Memory B cell (primary cell): ENCODE measurements around the gene DDC.
"Not testable (repeated sequence)": the region's sequence is repeated elsewhere in the genome, so short reads cannot be mapped to it uniquely, and the experiment has no call there.

Experiments
- ATAC-seq: fragments of 150-1000 bp; cut with Tn5 transposase; 2 replicates; pipeline ENCODE4 v1.10.0; 2021; ENCODE audit warnings: low read depth, mild to moderate bottlenecking, moderate library complexity
- DNase-seq, 2 donors: peaks; one replicate each; pipeline ENCODE4 v3.0.0; 2022; ENCODE audit warnings: low spot score in 2 of 2
- H3K27ac Mint-ChIP-seq: one replicate; pipeline ENCODE4 v1.8.0; 2022; ENCODE audit warnings: mild to moderate bottlenecking, moderate library complexity, mixed read lengths
- H3K27me3 Mint-ChIP-seq: one replicate; pipeline ENCODE4 v1.8.0; 2022; ENCODE audit warnings: mixed read lengths
- H3K36me3 Mint-ChIP-seq: one replicate; pipeline ENCODE4 v1.8.0; 2022; ENCODE audit warnings: mild to moderate bottlenecking, mixed read lengths
- H3K4me1 Mint-ChIP-seq: one replicate; pipeline ENCODE4 v1.8.0; 2022; ENCODE audit warnings: mixed read lengths
- H3K4me3 Mint-ChIP-seq: one replicate; pipeline ENCODE4 v1.8.0; 2022; ENCODE audit warnings: mild to moderate bottlenecking, moderate library complexity, mixed read lengths
- H3K9me3 Mint-ChIP-seq: one replicate; pipeline ENCODE4 v1.8.0; 2022; ENCODE audit warnings: mixed read lengths

DDC gene

GRCh38 chr7:50594734-50595485, 29.7 kb upstream of the DDC start:
- Mint-ChIP-seq H3K27me3 (peaks cover 16% of the 10 kb centered on the region), H3K36me3 (no peaks in the 10 kb centered on the region), H3K9me3 (no peaks in the 10 kb centered on the region), H3K4me3 (no peak overlapping the region), H3K4me1 (no peaks in the 10 kb centered on the region), H3K27ac (no peak overlapping the region)
- DNase-seq, result no peak
- no peak for ATAC-seq

GRCh38 chr7:50594136-50594535, 28.9 kb upstream of the DDC start:
- Mint-ChIP-seq H3K4me3 (no peak overlapping the region), H3K27ac (no peak overlapping the region), H3K36me3 (no peaks in the 10 kb centered on the region), H3K27me3 (peaks cover 17% of the 10 kb centered on the region), H3K4me1 (no peaks in the 10 kb centered on the region), H3K9me3 (no peaks in the 10 kb centered on the region)
- no peak for DNase-seq
- ATAC-seq, result no peak

- ATAC-seq, result no peak
- Mint-ChIP-seq H3K27me3 (peaks cover 19% of the 10 kb centered on the region), H3K4me3 (no peak overlapping the region), H3K27ac (no peak overlapping the region), H3K36me3 (no peaks in the 10 kb centered on the region), H3K4me1 (no peaks in the 10 kb centered on the region), H3K9me3 (no peaks in the 10 kb centered on the region)
- no peak for DNase-seq
These were observed 27.7 kb upstream of the DDC start for GRCh38 chr7:50592940-50593339.

- no peaks in the 10 kb centered on the region for H3K4me1 Mint-ChIP-seq
- no peak overlapping the region for H3K27ac Mint-ChIP-seq
- H3K36me3 Mint-ChIP-seq, result no peaks in the 10 kb centered on the region
- H3K9me3 Mint-ChIP-seq, result no peaks in the 10 kb centered on the region
- H3K27me3 Mint-ChIP-seq, result peaks cover 20% of the 10 kb centered on the region
- ATAC-seq (no peak), DNase-seq (no peak)
- H3K4me3 Mint-ChIP-seq, result no peak overlapping the region
These were observed 26.6 kb upstream of the DDC start for GRCh38 chr7:50591480-50592438.

- Mint-ChIP-seq H3K27me3 (peaks cover 20% of the 10 kb centered on the region), H3K9me3 (no peaks in the 10 kb centered on the region), H3K4me1 (no peaks in the 10 kb centered on the region), H3K27ac (no peak overlapping the region), H3K36me3 (no peaks in the 10 kb centered on the region), H3K4me3 (no peak overlapping the region)
- DNase-seq (no peak), ATAC-seq (no peak)
These were observed 25.9 kb upstream of the DDC start for GRCh38 chr7:50591098-50591479.

- no peak overlapping the region for H3K4me3 Mint-ChIP-seq
- H3K27me3 Mint-ChIP-seq, result peaks cover 20% of the 10 kb centered on the region
- ATAC-seq (no peak), DNase-seq (no peak)
- no peaks in the 10 kb centered on the region for H3K4me1 Mint-ChIP-seq
- H3K27ac Mint-ChIP-seq, result no peak overlapping the region
- H3K9me3 Mint-ChIP-seq, result no peaks in the 10 kb centered on the region
- no peaks in the 10 kb centered on the region for H3K36me3 Mint-ChIP-seq
These were observed 25.3 kb upstream of the DDC start for GRCh38 chr7:50590535-50590934.

- H3K4me3 Mint-ChIP-seq, result no peak overlapping the region
- no peaks in the 10 kb centered on the region for H3K36me3 Mint-ChIP-seq
- peaks cover 17% of the 10 kb centered on the region for H3K27me3 Mint-ChIP-seq
- H3K27ac Mint-ChIP-seq, result no peak overlapping the region
- H3K9me3 Mint-ChIP-seq, result no peaks in the 10 kb centered on the region
- no peaks in the 10 kb centered on the region for H3K4me1 Mint-ChIP-seq
- DNase-seq (no peak), ATAC-seq (no peak)
These were observed 24.2 kb upstream of the DDC start for GRCh38 chr7:50589364-50589763.

- no peaks in the 10 kb centered on the region for H3K36me3 Mint-ChIP-seq
- DNase-seq (no peak), ATAC-seq (no peak)
- H3K9me3 Mint-ChIP-seq, result peaks cover 2% of the 10 kb centered on the region
- peaks cover 17% of the 10 kb centered on the region for H3K27me3 Mint-ChIP-seq
- no peak overlapping the region for H3K4me3 Mint-ChIP-seq
- H3K4me1 Mint-ChIP-seq, result no peaks in the 10 kb centered on the region
- no peak overlapping the region for H3K27ac Mint-ChIP-seq
These were observed 23.7 kb upstream of the DDC start for GRCh38 chr7:50588937-50589336.

- no peaks in the 10 kb centered on the region for H3K36me3 Mint-ChIP-seq
- peaks cover 8% of the 10 kb centered on the region for H3K9me3 Mint-ChIP-seq
- peaks cover 14% of the 10 kb centered on the region for H3K27me3 Mint-ChIP-seq
- ATAC-seq (no peak), DNase-seq (no peak)
- H3K4me3 Mint-ChIP-seq, result no peak overlapping the region
- H3K4me1 Mint-ChIP-seq, result no peaks in the 10 kb centered on the region
- H3K27ac Mint-ChIP-seq, result no peak overlapping the region
These were observed 22.5 kb upstream of the DDC start for GRCh38 chr7:50587737-50588136.

- DNase-seq, result no peak
- no peak for ATAC-seq
- Mint-ChIP-seq H3K4me3 (no peak overlapping the region), H3K27me3 (peaks cover 12% of the 10 kb centered on the region), H3K4me1 (no peaks in the 10 kb centered on the region), H3K27ac (no peak overlapping the region), H3K9me3 (peaks cover 9% of the 10 kb centered on the region), H3K36me3 (peaks cover 2% of the 10 kb centered on the region)
These were observed 19.7 kb upstream of the DDC start for GRCh38 chr7:50584793-50585408.

GRCh38 chr7:50584386-50584785, 19.2 kb upstream of the DDC start:
- ATAC-seq, result no peak
- H3K36me3 Mint-ChIP-seq, result peaks cover 2% of the 10 kb centered on the region
- peaks cover 9% of the 10 kb centered on the region for H3K9me3 Mint-ChIP-seq
- peaks cover 11% of the 10 kb centered on the region for H3K27me3 Mint-ChIP-seq
- H3K4me3 Mint-ChIP-seq, result no peak overlapping the region
- H3K4me1 Mint-ChIP-seq, result no peaks in the 10 kb centered on the region
- no peak for DNase-seq
- H3K27ac Mint-ChIP-seq, result no peak overlapping the region

- H3K4me3 Mint-ChIP-seq, ATAC-seq, H3K36me3 Mint-ChIP-seq, H3K27ac Mint-ChIP-seq, H3K4me1 Mint-ChIP-seq, DNase-seq, H3K9me3 Mint-ChIP-seq, H3K27me3 Mint-ChIP-seq: not testable (repeated sequence)
These were observed 18.1 kb upstream of the DDC start for GRCh38 chr7:50583295-50583694.

GRCh38 chr7:50582271-50582670, 17.1 kb upstream of the DDC start:
- not testable (repeated sequence) for H3K27ac Mint-ChIP-seq, H3K27me3 Mint-ChIP-seq, DNase-seq, H3K36me3 Mint-ChIP-seq, H3K4me1 Mint-ChIP-seq, H3K4me3 Mint-ChIP-seq, ATAC-seq
- peaks cover 15% of the 10 kb centered on the region for H3K9me3 Mint-ChIP-seq

GRCh38 chr7:50580666-50581065, 15.5 kb upstream of the DDC start:
- H3K4me1 Mint-ChIP-seq, ATAC-seq: not testable (repeated sequence)

More at GRCh38 chr7:50580666-50581065, 15.5 kb upstream of the DDC start:
- H3K9me3 Mint-ChIP-seq, result peaks cover 17% of the 10 kb centered on the region
- H3K36me3 Mint-ChIP-seq, DNase-seq, H3K27me3 Mint-ChIP-seq, H3K4me3 Mint-ChIP-seq, H3K27ac Mint-ChIP-seq: not testable (repeated sequence)
